GM19468 (cell line): ENCODE measurements around the gene MALRD1.
A peak's percentile ranks its signal among the peaks of the same experiment; 100 is the strongest.

Source experiments
- ATAC-seq: cut with Tn5 transposase; IDR thresholded peaks from one replicate; pipeline ENCODE4 v1.9.1; 2021; ENCODE audit warnings: mild to moderate bottlenecking, moderate library complexity, moderate number of reproducible peaks; ENCODE audit not compliant: unreplicated experiment; ENCODE audit errors: extremely low read depth

MALRD1 gene

GRCh38 chr10:19329475-19329874 is 280.9 kb downstream of the MALRD1 start:
- no peak for ATAC-seq

- ATAC-seq, result no peak
These were observed 283.7 kb downstream of the MALRD1 start for GRCh38 chr10:19332304-19332703.

- no peak for ATAC-seq
These were observed 285.0 kb downstream of the MALRD1 start for GRCh38 chr10:19333631-19334030.

- ATAC-seq, result no peak
These were observed 299.0 kb downstream of the MALRD1 start for GRCh38 chr10:19347621-19348020.

GRCh38 chr10:19367176-19367575 is 318.6 kb downstream of the MALRD1 start:
- no peak for ATAC-seq

GRCh38 chr10:19373988-19374387 is 325.4 kb downstream of the MALRD1 start:
- no peak for ATAC-seq

- no peak for ATAC-seq
These were observed 337.3 kb downstream of the MALRD1 start for GRCh38 chr10:19385846-19386450.

GRCh38 chr10:19408924-19409323 is 360.3 kb downstream of the MALRD1 start:
- no peak for ATAC-seq

- no peak for ATAC-seq
These were observed 362.5 kb downstream of the MALRD1 start for GRCh38 chr10:19411119-19411518.

- no peak for ATAC-seq
These were observed 363.9 kb downstream of the MALRD1 start for GRCh38 chr10:19412531-19412930.

GRCh38 chr10:19416164-19416563 is 367.6 kb downstream of the MALRD1 start:
- ATAC-seq, result no peak

- ATAC-seq, result no peak
These were observed 369.1 kb downstream of the MALRD1 start for GRCh38 chr10:19417740-19418139.

GRCh38 chr10:19421674-19422073 is 373.1 kb downstream of the MALRD1 start:
- no peak for ATAC-seq

- no peak for ATAC-seq
These were observed 377.4 kb downstream of the MALRD1 start for GRCh38 chr10:19426034-19426433.

GRCh38 chr10:19431622-19432351 is 383.2 kb downstream of the MALRD1 start:
- no peak for ATAC-seq

GRCh38 chr10:19449860-19450259 is 401.3 kb downstream of the MALRD1 start:
- peak; percentile 55 for ATAC-seq

- ATAC-seq, result no peak
These were observed 402.8 kb downstream of the MALRD1 start for GRCh38 chr10:19451356-19451755.

- ATAC-seq, result no peak
These were observed 403.3 kb downstream of the MALRD1 start for GRCh38 chr10:19451937-19452336.

GRCh38 chr10:19453967-19454366 is 405.4 kb downstream of the MALRD1 start:
- no peak for ATAC-seq

GRCh38 chr10:19461588-19461987 is 413.0 kb downstream of the MALRD1 start:
- no peak for ATAC-seq

GRCh38 chr10:19466709-19467108 is 418.1 kb downstream of the MALRD1 start:
- ATAC-seq, result no peak

GRCh38 chr10:19468413-19468812 is 419.8 kb downstream of the MALRD1 start:
- no peak for ATAC-seq
